Liver (tissue), 9 donors: ENCODE data around the gene RPS6KA2. TPM values are rescaled to one million over a fixed set of nuclear protein-coding genes. Genes with fewer than 3 reads are reported as not detected.

Experiments
- DNase-seq: peaks from one replicate; pipeline ENCODE4 v3.0.0-alpha.2; 2017; ENCODE audit warnings: low spot score
- H3K27ac ChIP-seq, 2 donors: one replicate each; pipeline ENCODE4 v1.7.0; 2013; ENCODE audit warnings: inconsistent platforms in 2 of 2, low read length in 2 of 2, control low read depth in 1 of 2, low read depth in 1 of 2, mild to moderate bottlenecking in 1 of 2
- H3K27me3 ChIP-seq, 4 donors: one replicate each; pipeline versions ENCODE4 v1.6.1 to v1.7.0; 2013; ENCODE audit warnings: low read length in 3 of 4, inconsistent platforms in 1 of 4, mild to moderate bottlenecking in 1 of 4, moderate library complexity in 1 of 4; ENCODE audit not compliant: control insufficient read depth in 4 of 4, insufficient read depth in 4 of 4
- H3K36me3 ChIP-seq, 4 donors: one replicate each; pipeline versions ENCODE4 v1.6.1 to v1.7.0; 2013; ENCODE audit warnings: low read length in 3 of 4, mild to moderate bottlenecking in 3 of 4, low read depth in 1 of 4, moderate library complexity in 1 of 4; ENCODE audit not compliant: control insufficient read depth in 4 of 4, insufficient read depth in 3 of 4
- H3K4me1 ChIP-seq, 4 donors: one replicate each; pipeline versions ENCODE4 v1.6.1 to v1.7.0; 2013; ENCODE audit warnings: low read length in 3 of 4, mild to moderate bottlenecking in 3 of 4, moderate library complexity in 1 of 4; ENCODE audit not compliant: control insufficient read depth in 4 of 4, insufficient read depth in 4 of 4
- H3K4me3 ChIP-seq, 3 donors: one replicate each; pipeline versions ENCODE4 v1.6.1 to v1.7.0; 2013; ENCODE audit warnings: low read length in 3 of 3, control low read depth in 1 of 3, low read depth in 1 of 3, mild to moderate bottlenecking in 1 of 3
- H3K9ac ChIP-seq, 2 donors: one replicate each; pipeline ENCODE4 v1.7.0; 2013; ENCODE audit warnings: low read length in 2 of 2, mild to moderate bottlenecking in 2 of 2, moderate library complexity in 2 of 2, control low read depth in 1 of 2, low read depth in 1 of 2
- H3K9me3 ChIP-seq, 4 donors: one replicate each; pipeline versions ENCODE4 v1.6.1 to v1.7.0; 2013; ENCODE audit warnings: low read length in 3 of 4; ENCODE audit not compliant: control insufficient read depth in 4 of 4
- EGR1 ChIP-seq, 2 donors: IDR thresholded peaks; 2 replicates each; pipeline ENCODE4 v1.6.1; 2016 to 2018; ENCODE audit warnings: antibody characterized with exemption in 2 of 2, low read depth in 2 of 2
- FOXA1 ChIP-seq: IDR thresholded peaks from 2 replicates; pipeline ENCODE4 v1.6.1; 2016; ENCODE audit warnings: antibody characterized with exemption
- FOXA2 ChIP-seq: IDR thresholded peaks from 2 replicates; pipeline ENCODE4 v1.6.1; 2016; ENCODE audit warnings: antibody characterized with exemption
- GABPA ChIP-seq, 2 donors: IDR thresholded peaks in 1 of 2; conservative IDR thresholded peaks in 1 of 2; 2 replicates each; pipeline ENCODE4 v1.6.1; 2016; ENCODE audit warnings: antibody characterized with exemption in 2 of 2, mild to moderate bottlenecking in 1 of 2, moderate library complexity in 1 of 2
- HNF4A ChIP-seq, 2 donors: conservative IDR thresholded peaks; 2 replicates each; pipeline ENCODE4 v1.6.1; 2016; ENCODE audit warnings: antibody characterized with exemption in 2 of 2, mild to moderate bottlenecking in 2 of 2
- HNF4G ChIP-seq: IDR thresholded peaks from 2 replicates; pipeline ENCODE4 v1.6.1; 2016; ENCODE audit warnings: antibody characterized with exemption
- JUND ChIP-seq, 2 donors: IDR thresholded peaks; 2 replicates each; pipeline ENCODE4 v1.6.1; 2016; ENCODE audit warnings: antibody characterized with exemption in 2 of 2
- NR2F2 ChIP-seq: IDR thresholded peaks from 2 replicates; pipeline ENCODE4 v1.6.1; 2016; ENCODE audit warnings: antibody characterized with exemption
- RAD21 ChIP-seq, 2 donors: IDR thresholded peaks; 2 replicates each; pipeline ENCODE4 v1.6.1; 2016; ENCODE audit warnings: antibody characterized with exemption in 2 of 2, mild to moderate bottlenecking in 2 of 2
- RXRA ChIP-seq, 2 donors: IDR thresholded peaks; 2 replicates each; pipeline ENCODE4 v1.6.1; 2017 to 2018; ENCODE audit warnings: antibody characterized with exemption in 2 of 2, mild to moderate bottlenecking in 1 of 2
- SP1 ChIP-seq: IDR thresholded peaks from 2 replicates; pipeline ENCODE4 v1.6.1; 2018; ENCODE audit warnings: antibody characterized with exemption, mild to moderate bottlenecking
- TAF1 ChIP-seq: conservative IDR thresholded peaks from 2 replicates; pipeline ENCODE4 v1.6.1; 2016; ENCODE audit warnings: antibody characterized with exemption, mild to moderate bottlenecking
- YY1 ChIP-seq: IDR thresholded peaks from 2 replicates; pipeline ENCODE4 v1.6.1; 2016; ENCODE audit warnings: antibody characterized with exemption, mild to moderate bottlenecking
- WGBS: extraction: QIAGEN DNeasy Blood & Tissue Kit; methylation state at CpG from one replicate; pipeline ENCODE4 v1.1.7; 2013; 5-methylcytosine and 5-hydroxymethylcytosine counted together
- polyA plus RNA-seq, 2 donors: library from polyadenylated mRNA; stranded (reverse) in 1 of 2; unstranded in 1 of 2; fragments of 200-250 nt in 1 of 2; fragments of >200 nt in 1 of 2; fragmentation: Nextera tagmentation in 1 of 2; extraction: Ambion mirVana in 1 of 2; gene quantifications; one replicate each; pipeline versions ENCODE4 v1.2.1 to v1.2.3, GENCODE V29; 2013 to 2015
- total RNA-seq, 2 donors: library from RNA; depleted of rRNA; stranded (reverse); fragments of >200 nt; gene quantifications; one replicate each; pipeline ENCODE4 v1.2.3, GENCODE V29; 2014
- TF ChIP-seq, protein P1 (sequence below): IDR thresholded peaks from 2 replicates; pipeline ENCODE4 v1.6.1; 2016; ENCODE audit warnings: antibody characterized with exemption
- TF ChIP-seq, protein P2 (sequence below): IDR thresholded peaks from 2 replicates; pipeline ENCODE4 v1.6.1; 2016; ENCODE audit warnings: antibody characterized with exemption
- TF ChIP-seq, protein P3 (sequence below): IDR thresholded peaks from 2 replicates; pipeline ENCODE4 v1.6.1; 2016; ENCODE audit warnings: antibody characterized with exemption
- TF ChIP-seq, protein P4 (sequence below): fragments of 150-350 bp; IDR thresholded peaks from 2 replicates; pipeline ENCODE4 v1.5.1; 2017; ENCODE audit warnings: improper control_type of control experiment, low read depth, low read length; ENCODE audit not compliant: missing input control
- TF ChIP-seq, protein P5 (sequence below): IDR thresholded peaks from 2 replicates; pipeline ENCODE4 v1.6.1; 2016; ENCODE audit warnings: antibody characterized with exemption, mild to moderate bottlenecking
- donor health status: healthy.
- donor health status: healthy.
- donor health status: healthy.
- donor health status: healthy.
- donor health status: healthy.

Gene RPS6KA2
- total and polyA plus RNA-seq, 4 donors: 2.5 to 9.0 (median 5.0) TPM

DNA sequence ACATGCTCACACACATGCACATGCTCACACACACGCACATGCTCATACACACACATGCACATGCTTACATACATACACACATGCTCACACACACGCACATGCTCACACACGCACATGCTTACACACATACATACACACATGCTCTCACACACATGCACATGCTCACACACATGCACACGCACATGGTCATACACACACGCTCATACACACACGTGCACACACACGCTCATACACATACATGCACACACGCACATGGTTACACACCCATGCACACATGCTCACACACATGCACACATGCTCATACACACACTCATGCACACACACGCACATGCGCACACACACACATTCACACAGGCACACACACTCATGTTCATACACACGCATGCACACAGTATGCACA lies 20.8 kb upstream of the RPS6KA2 start:
- DNase-seq: no peak
- H3K4me3 ChIP-seq: no peak overlapping the region
- peaks cover 0 to 3% (median 1%) of the 10 kb centered on the region in 4 donors for H3K9me3 ChIP-seq
- no peaks in the 10 kb centered on the region for H3K36me3 ChIP-seq
- H3K27me3 ChIP-seq: no peaks in the 10 kb centered on the region
- no peak overlapping the region for H3K27ac ChIP-seq
- no peak overlapping the region for H3K9ac ChIP-seq
- 97% methylated on average over 11 of the region's 11 CpGs for WGBS
- TF ChIP-seq FOXA1: no peak
- TF ChIP-seq RAD21 (IDR thresholded peaks at IDR 0.05): no peak
- TF ChIP-seq NR2F2: no peak
- TF ChIP-seq FOXA2: no peak
- TF ChIP-seq YY1: no peak
- TF ChIP-seq TAF1: no peak
- TF ChIP-seq RXRA (IDR thresholded peaks at IDR 0.05): no peak
- no peak for TF ChIP-seq HNF4G
- TF ChIP-seq, protein P1, sequence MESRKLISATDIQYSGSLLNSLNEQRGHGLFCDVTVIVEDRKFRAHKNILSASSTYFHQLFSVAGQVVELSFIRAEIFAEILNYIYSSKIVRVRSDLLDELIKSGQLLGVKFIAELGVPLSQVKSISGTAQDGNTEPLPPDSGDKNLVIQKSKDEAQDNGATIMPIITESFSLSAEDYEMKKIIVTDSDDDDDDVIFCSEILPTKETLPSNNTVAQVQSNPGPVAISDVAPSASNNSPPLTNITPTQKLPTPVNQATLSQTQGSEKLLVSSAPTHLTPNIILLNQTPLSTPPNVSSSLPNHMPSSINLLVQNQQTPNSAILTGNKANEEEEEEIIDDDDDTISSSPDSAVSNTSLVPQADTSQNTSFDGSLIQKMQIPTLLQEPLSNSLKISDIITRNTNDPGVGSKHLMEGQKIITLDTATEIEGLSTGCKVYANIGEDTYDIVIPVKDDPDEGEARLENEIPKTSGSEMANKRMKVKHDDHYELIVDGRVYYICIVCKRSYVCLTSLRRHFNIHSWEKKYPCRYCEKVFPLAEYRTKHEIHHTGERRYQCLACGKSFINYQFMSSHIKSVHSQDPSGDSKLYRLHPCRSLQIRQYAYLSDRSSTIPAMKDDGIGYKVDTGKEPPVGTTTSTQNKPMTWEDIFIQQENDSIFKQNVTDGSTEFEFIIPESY: no peak
- no peak for TF ChIP-seq HNF4A (conservative IDR thresholded peaks at IDR 0.05)
- TF ChIP-seq SP1: no peak
- TF ChIP-seq, protein P2, sequence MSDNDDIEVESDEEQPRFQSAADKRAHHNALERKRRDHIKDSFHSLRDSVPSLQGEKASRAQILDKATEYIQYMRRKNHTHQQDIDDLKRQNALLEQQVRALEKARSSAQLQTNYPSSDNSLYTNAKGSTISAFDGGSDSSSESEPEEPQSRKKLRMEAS: no peak
- TF ChIP-seq GABPA (IDR thresholded peaks at IDR 0.05 in 1 of 2, conservative IDR thresholded peaks at IDR 0.05 in 1 of 2): no peak
- TF ChIP-seq JUND (IDR thresholded peaks at IDR 0.05): no peak
- TF ChIP-seq EGR1 (IDR thresholded peaks at IDR 0.05; ENCODE audit: low read depth in 2 of 2): no peak
- TF ChIP-seq, protein P3, sequence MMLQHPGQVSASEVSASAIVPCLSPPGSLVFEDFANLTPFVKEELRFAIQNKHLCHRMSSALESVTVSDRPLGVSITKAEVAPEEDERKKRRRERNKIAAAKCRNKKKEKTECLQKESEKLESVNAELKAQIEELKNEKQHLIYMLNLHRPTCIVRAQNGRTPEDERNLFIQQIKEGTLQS: no peak
- TF ChIP-seq, protein P4, sequence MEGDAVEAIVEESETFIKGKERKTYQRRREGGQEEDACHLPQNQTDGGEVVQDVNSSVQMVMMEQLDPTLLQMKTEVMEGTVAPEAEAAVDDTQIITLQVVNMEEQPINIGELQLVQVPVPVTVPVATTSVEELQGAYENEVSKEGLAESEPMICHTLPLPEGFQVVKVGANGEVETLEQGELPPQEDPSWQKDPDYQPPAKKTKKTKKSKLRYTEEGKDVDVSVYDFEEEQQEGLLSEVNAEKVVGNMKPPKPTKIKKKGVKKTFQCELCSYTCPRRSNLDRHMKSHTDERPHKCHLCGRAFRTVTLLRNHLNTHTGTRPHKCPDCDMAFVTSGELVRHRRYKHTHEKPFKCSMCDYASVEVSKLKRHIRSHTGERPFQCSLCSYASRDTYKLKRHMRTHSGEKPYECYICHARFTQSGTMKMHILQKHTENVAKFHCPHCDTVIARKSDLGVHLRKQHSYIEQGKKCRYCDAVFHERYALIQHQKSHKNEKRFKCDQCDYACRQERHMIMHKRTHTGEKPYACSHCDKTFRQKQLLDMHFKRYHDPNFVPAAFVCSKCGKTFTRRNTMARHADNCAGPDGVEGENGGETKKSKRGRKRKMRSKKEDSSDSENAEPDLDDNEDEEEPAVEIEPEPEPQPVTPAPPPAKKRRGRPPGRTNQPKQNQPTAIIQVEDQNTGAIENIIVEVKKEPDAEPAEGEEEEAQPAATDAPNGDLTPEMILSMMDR: no peak
- TF ChIP-seq, protein P5, sequence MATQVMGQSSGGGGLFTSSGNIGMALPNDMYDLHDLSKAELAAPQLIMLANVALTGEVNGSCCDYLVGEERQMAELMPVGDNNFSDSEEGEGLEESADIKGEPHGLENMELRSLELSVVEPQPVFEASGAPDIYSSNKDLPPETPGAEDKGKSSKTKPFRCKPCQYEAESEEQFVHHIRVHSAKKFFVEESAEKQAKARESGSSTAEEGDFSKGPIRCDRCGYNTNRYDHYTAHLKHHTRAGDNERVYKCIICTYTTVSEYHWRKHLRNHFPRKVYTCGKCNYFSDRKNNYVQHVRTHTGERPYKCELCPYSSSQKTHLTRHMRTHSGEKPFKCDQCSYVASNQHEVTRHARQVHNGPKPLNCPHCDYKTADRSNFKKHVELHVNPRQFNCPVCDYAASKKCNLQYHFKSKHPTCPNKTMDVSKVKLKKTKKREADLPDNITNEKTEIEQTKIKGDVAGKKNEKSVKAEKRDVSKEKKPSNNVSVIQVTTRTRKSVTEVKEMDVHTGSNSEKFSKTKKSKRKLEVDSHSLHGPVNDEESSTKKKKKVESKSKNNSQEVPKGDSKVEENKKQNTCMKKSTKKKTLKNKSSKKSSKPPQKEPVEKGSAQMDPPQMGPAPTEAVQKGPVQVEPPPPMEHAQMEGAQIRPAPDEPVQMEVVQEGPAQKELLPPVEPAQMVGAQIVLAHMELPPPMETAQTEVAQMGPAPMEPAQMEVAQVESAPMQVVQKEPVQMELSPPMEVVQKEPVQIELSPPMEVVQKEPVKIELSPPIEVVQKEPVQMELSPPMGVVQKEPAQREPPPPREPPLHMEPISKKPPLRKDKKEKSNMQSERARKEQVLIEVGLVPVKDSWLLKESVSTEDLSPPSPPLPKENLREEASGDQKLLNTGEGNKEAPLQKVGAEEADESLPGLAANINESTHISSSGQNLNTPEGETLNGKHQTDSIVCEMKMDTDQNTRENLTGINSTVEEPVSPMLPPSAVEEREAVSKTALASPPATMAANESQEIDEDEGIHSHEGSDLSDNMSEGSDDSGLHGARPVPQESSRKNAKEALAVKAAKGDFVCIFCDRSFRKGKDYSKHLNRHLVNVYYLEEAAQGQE: no peak
- H3K4me1 ChIP-seq: no peaks in the 10 kb centered on the region
